GM19023 (cell line): ENCODE measurements around the gene TTC39B.

ENCODE experiments used
- ATAC-seq: cut with Tn5 transposase; IDR thresholded peaks from one replicate; pipeline ENCODE4 v1.9.1; 2021; ENCODE audit warnings: mild to moderate bottlenecking, moderate library complexity; ENCODE audit not compliant: unreplicated experiment

Gene TTC39B

DNA sequence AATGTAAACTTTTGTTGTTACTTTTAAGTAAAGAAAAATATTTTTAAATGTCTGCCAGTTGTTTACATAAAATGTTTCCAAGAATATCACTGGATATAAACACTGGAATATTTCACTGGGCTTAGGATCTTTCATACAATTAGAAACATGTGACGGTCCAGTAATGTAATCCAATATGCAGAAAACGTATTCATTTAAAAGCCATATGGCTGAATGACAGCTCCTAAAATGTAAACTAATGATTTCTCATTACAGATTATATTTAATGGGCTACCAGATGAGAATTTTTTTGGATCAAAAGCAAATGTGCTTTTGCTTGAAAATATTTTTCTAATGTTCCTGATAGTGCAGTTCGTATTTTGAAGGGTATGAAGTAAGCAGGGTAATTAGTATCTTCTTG, 124.3 kb downstream of the TTC39B start:
- no peak for ATAC-seq

DNA sequence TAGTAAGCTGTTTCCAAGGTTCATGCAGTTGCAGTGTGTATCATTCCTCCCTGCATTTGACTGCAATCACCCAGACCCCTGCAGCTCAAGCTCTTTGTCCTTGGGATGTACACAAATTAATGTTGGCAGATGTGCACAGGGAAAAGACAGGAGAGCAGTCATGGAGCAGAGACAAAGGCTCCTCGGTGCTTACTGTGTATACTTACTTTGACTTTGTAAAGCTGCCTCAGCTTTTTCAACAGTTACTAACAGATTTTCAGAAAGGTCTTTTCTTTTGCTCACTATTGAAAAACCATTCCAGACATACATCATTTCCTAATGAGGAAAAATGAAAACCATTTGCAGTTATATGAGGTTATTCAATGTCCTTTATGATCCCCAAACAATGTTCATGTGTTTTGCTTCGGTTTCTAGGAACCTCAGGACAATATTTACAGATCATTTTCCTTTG, 124.9 kb downstream of the TTC39B start:
- no peak for ATAC-seq

DNA sequence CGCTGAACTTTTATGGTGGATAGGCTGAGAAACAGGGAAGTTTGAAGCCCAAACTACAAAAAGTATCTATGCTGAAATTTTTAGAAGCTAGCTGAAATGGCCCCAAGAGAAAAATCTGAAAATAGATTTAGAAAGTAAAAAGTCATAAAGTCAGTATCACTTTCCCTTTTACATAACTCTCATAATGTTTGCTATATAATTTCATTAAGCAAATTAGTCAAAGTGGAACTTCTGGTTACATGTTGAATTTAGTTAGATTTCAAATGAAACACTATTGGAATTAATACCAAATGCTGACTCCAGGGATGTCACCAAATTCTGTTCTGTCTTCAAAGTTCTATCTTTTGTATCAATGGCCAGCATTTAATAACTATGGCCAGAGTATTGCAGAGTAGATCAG, 126.9 kb downstream of the TTC39B start:
- ATAC-seq = no peak

DNA sequence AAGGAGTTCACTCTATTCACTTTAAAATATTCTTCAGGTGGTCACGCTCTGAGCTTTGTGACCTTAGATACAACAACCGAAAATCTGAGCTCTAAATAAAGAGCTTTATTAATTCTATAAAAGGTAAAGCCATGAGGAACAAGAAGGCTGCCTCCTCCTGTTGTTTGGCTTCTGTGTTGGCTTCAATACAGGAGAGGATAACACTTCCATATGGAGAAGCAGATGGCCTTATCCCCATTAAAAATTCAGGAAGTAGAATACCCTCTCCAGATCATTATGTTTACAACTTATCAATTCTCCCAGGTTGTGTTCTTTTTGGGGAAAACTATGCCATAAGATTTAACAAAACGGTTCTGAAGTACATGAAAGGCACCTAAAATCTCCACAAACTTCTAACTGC, 128.4 kb downstream of the TTC39B start:
- no peak for ATAC-seq

DNA sequence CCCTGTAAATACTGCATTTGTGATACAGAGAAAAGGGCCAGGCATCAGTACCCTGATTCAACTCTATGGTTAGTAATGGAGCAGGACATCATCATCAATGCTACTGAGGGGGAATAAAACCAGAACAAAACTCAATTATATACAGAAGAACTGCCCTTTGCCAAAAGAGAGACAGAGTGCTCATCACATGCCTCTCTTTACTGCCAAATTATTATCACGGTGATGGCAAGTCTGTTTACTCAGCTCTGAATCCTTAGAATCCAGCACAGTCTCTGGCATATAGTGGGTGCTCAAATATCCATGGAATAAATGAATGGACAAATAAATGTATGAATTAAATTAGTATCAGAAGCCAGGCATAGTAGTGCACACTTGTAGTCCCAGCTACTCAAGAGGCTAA, 130.2 kb downstream of the TTC39B start:
- no peak for ATAC-seq

DNA sequence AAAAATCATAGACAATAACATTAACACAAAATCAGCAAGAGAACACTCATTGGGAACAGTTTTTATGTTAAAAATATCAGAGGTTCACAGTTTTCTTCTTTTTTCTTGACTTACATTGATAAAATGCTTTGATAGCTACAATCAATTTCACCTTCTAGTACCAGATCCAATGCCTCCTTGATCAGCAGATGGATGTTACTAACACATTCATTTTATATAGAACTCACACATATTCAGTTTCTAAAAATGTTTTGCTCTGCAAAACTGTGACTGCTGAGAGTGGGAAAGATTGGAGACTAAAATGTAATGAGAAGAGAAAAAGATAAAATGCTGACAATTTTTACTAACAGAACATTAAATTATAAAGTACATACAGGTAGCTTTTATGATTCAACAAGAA, 143.1 kb downstream of the TTC39B start:
- ATAC-seq = no peak

DNA sequence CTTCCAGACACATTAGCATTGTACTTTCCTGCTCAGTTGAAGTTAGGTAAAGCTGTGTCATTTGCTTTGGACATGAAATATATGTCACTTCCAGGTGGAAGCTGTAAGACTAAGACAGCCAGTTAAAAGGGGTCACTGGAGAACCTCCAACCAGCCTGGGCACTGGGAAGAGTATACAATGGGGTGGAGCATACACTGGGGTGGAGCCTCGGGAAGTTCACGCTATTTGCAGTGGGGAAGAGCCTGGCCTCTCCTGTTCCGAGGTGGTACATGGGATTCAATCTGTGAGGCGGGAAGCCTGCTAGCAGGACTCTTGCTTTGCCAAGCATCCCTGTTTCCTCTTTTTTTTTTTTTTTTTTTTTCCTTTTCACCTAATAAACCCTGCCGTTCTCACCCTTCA, 145.3 kb downstream of the TTC39B start:
- no peak for ATAC-seq

DNA sequence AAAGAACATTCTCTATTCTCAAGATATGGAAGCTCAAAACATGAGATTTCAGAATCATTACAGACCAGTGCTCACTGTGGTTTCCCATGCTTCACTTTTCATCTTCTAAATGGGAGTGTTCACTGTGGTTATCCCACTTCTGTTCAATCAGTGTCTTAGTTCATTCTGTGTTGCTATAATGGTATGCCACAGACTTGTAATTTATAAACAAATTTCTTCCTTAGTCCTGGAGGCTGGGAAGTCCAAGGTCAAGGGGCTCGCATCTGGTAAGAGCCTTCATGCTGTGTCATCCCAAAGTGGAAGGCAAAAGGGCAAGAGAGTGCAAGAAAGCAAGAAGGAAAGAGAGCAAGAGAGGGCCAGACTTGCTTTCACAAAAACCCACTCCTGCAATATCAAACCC, 146.3 kb downstream of the TTC39B start:
- no peak for ATAC-seq

DNA sequence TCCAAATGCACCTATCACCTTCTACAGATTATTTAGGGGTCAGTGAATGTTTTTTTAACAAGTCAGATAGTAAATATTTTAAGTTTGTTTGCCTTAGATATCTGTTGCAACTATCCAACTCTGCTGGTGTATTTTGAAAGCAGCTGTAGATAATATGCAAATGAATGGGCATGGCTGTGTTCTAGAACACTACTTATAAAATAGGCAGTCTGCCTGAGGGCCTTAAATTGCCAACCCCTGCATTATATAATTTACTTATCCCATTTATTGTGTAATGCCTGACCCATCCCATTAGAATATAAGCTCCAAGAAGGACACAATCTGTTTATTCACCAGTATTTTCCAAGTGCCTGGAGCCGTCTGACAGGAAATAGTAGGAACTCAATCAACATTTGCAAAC, 149.0 kb downstream of the TTC39B start:
- ATAC-seq = no peak

DNA sequence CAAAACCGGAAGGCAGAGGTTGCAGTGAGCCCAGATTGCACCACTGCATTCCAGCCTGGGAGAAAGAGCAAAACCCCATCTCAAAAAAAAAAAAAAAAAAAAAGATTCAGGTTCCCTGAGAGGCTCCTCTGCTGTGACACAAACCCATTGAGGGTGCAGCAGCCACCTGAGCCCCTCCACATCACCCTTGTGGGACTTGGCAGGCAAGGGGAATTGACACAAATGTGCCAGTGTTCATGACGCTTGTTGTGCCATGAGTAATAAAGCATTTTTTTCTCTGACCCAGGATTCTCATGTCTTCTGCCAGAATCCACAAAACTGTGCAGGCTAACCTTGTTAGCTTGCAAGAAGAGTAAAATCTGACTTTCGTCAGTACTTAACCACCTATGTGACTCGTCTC, 149.6 kb downstream of the TTC39B start:
- ATAC-seq = no peak

DNA sequence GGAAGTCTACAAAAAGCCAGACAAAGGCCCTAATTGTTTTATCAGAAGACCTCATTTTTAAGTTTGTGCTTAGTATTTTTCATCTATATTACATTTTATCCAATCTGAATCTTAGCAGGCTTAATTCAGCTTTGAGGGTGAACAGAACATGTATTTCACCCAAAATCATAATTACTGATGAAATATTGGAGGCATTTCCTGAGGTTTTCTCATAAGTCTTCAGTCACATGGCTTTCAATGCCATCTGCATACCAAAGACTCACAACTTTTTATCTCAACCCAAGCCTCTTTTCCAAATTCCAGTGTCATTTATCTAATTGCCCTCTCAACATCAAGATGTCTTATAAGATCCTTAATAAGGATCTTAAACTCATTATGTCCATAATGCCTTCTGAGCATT, 150.8 kb downstream of the TTC39B start:
- no peak for ATAC-seq

DNA sequence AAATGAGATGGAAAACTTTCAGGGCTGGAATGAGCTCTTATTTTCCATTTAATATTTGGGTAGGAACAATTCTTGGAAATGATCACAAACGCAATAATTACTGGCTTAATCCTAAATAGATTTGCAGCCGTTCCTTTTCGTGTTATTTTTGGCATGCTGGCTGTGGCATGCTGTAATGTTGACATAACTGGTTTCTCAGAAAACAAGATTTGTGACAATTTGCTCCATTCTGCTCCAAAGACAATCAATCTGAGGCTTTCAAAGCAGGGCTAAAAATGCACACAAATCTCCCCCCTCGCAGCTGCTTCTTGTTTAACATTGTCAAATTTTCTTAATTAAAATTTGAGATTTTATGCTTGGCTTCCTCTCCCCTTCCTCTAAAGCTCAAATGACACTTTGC, 151.2 kb downstream of the TTC39B start:
- ATAC-seq = no peak

DNA sequence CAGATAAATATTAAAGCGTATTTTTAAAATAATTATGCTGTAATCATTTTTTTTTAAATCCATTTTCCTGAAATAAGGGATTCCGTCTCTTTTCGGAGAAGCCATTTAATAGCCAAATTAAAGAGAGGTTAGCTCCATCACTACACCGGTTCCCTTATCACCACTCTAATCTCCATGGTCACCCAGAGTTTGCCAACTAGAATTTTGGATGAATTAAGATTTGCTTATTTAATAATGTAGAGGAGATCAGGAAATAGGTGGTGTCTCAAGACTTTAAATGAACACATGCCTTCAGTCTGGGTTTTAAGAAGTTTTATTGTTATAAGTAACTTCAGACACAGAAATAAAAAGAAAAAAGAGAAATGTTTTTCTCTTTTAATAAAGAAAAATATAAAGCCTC, 151.7 kb downstream of the TTC39B start:
- no peak for ATAC-seq

DNA sequence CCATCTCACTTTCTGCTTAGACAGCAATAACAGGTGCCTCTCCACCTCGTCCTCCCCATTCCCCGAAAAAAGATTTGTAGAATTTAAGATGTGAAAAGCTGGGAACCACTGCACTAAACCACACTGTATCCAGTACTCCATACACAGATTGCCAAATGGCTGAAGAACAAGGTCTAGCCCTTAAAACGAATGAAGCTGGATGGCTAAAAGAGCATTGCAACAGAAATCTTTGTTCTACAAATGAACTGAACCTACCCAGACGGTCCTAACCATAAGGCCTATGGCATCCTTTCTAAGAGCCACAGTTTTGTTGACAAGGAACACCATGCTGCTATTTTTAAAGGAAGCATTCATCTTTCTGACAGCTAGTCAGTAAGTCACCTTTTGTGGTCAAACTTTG, 152.3 kb downstream of the TTC39B start:
- no peak for ATAC-seq

DNA sequence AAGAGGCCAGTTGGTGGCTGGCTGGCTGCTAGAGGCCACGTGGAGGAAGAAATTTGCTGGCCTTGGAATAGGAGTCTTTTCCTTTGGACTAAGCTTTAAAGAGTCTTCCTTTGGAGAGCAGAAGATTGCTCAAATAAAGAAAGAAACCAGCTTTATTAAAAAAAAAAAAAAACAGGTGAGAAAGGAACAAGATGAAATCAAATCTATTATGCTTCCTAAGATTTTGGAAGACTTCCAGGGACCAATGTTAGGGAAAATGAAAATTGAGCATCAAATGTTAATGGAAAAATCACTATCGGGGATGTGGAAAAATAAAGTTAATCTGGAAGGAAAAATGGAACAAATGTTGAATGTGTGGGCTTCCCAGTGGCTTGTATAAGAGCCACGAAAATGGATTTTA, 153.1 kb downstream of the TTC39B start:
- no peak for ATAC-seq

DNA sequence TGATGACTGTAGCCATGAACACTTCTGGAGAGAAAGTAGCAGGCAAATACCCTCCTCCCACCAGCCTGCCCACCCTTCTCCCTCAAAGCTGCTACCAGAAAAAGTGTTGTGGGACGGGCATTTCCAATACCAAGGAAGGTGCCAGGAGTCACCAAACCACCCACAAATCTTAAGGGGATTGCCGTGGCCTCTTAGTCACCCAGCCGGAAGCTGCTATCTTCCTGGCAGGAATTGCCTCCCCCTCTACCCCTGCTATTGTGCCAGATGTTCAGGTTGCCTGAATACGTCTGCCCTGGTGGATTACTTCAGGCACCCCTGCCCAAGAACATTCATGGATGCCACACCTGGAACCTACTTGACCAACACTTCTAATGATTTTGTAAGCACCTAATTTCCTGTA, 156.1 kb downstream of the TTC39B start:
- ATAC-seq = no peak

DNA sequence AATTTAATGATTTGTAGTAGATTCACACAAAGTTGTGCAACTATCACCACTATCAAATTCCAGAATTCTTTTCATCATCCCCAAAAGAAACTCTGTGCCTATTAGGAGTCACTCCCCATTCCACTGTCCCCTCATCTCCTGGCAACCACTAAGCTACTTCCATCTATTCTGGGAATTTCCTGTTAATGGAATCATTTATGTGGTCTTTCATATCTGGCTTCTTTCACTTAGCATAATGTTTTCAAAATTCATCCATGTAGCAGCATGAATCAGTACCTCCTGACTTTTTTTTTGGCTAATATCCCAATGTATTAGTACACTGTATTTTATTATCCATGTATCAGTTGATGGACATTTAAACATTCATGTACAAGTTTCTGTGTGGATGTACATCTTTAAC, 157.6 kb downstream of the TTC39B start:
- ATAC-seq = no peak

DNA sequence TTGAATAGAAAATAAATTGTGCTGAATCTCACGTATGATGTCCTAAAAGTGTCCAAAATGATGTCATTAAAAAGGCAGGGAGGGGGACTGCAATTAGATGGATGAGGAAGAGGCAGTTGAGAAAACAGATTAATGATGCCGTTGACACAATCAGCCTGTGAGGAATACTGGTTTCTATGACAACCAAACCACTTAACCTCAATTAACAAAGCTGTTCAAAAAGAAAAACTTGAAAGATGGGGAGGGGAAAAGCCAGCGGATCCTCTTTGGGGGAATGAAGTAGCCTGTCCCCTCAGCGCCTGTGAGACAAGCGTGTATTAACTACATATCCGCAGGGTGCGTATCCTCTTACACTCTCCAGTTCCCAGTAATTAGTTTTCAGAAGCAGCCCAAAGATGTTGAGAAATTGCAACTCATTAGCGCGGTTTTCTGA, 160.7 kb downstream of the TTC39B start:
- ATAC-seq = no peak

DNA sequence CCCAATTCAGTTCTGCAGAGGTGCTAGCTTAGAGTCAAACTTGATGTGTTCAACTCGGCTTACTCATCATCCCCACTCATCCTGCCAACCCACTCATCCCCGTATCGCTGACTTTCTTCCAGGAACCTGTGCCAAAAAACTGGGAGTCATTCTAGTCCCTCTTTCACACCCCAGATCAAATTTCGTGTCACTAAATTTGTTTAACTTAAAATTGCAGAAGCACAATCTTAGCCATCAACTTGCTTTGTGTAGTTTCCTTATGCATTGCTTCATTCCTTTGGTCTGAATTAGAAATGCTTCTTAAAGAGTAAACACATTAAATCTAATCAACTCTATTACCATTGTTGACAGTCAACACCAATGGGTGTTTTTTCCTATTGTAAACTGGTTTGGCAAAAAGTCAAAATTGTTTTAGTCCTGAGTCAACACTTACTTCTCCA, 162.4 kb downstream of the TTC39B start:
- ATAC-seq = no peak

DNA sequence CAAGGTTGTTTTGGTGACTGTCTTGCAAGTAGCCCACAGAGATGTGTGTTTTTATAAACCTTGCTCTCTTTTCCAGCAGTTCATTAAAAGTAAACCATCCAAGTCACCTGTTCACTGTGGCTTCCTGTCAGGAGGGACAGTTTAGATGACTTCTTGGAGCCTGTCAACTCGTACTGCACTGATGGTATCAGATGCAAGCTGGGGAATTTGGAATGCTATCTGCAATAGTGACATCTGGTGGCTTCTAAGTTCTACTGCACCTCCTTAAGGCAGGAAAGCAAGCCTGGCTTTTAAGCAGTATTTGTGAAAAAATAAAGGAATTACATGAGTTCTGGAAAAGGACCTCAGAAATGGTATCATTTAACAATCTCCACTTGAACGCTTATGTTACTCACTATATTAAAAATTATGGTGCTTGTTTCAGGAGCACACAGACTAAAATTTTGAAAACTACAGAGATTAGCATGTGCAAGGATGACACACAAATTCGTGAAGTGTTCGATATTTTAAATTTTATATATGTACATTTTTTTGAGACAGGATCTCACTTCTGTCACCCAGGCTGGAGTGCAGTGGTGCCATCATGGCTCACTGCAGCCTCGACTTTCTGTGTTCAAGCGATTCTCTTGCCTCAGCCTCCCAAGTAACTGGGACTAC, 164.0 kb downstream of the TTC39B start:
- ATAC-seq = peak; percentile 87

DNA sequence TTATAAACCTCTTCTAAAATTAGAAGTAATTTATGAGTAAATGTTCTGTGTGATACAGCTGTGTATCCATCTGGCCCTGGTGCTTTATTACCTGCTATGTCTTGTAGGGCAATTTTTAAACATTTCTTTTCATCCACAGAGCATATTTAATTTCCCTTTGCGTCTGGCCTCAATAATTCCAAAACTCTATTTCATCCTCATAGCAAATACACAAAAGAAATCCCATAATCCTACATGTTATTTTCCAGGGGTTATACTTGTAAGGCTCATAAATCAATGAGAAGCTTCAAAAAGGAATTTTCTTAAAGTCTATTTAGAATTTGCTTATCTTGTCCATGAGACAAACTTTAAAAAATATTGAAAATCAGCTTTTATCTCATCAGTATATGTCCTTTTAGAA, 167.0 kb downstream of the TTC39B start:
- ATAC-seq = no peak

DNA sequence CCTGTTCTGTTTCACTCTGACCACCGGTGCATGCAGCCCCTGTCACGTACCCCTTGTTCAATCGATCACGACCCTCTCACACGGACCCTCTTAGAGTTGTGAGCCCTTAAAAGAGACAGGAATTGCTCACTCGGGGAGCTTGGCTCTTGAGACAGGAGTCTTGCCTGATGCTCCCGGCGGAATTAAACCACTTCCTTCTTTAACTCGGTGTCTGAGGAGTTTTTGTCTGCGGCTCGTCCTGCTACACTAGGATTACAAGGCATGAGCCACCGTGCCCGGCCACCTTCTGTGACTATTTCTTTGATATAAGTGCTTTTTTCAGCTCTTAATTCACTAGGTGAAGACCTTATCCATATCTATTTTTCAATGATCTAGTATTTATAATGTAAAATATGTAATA, 167.5 kb downstream of the TTC39B start:
- ATAC-seq = no peak

DNA sequence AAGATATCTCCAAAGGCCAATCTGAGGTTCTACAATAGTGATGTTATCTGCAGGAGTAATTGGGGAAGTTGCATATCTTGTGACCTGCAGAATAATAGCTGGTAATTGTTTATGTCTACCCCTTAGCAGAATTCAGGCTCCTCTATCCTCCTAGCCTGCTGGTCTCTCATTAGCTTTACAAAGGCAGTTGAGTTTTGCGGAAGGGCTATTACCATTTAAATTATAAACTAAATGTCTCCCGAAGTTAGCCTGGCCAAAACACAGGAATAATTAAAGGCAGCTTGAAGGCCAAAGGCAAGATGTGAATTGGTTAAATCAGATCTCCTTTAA, 168.7 kb downstream of the TTC39B start:
- ATAC-seq = no peak
